MM.1S (cell line): ENCODE results near the gene HSD17B7.

Source experiments
- CTCF ChIP-seq: fragments of 300-600 bp; sonication (generic); IDR thresholded peaks from 2 replicates; pipeline ENCODE4 v1.5.1; 2016; ENCODE audit warnings: antibody characterized with exemption, low read length, mixed read lengths
- EZH2 ChIP-seq: fragments of 300-600 bp; sonication (generic); optimal IDR thresholded peaks from 2 replicates; pipeline ENCODE3; 2017; ENCODE audit warnings: low read depth, mild to moderate bottlenecking, antibody characterized with exemption, low read length, mixed read lengths
- EZH2phosphoT487 ChIP-seq: fragments of 300-600 bp; sonication (generic); IDR thresholded peaks from 2 replicates; pipeline ENCODE4 v1.6.1; 2018; ENCODE audit warnings: antibody characterized with exemption, low read length

GRCh38 chr1:162823231-162823630 lies 32.7 kb downstream of the HSD17B7 start:
- TF ChIP-seq CTCF (no peak), EZH2 (no peak), EZH2phosphoT487 (no peak)
